ENCODE data around the gene OR8A1.

GRCh38 chr11:124608147-124608546 is 38.4 kb downstream of the OR8A1 start:
- TF ChIP-seq POLR2A (IDR thresholded peaks at IDR 0.05) (no peak), CTCF (IDR thresholded peaks at IDR 0.05) (no peak)

Data from vagina (tissue), 2 donors.